Stimulated activated CD4-positive, alpha-beta T cell treated with anti-CD3 and anti-CD28 coated beads, TNF-alpha, amount 100 ng/mL, for 48 hours (primary cell): ENCODE data around the gene BRI3.

ENCODE experiments used
- DNase-seq, 3 donors: peaks; one replicate each; pipeline ENCODE4 v3.0.0-alpha.2; 2020; ENCODE audit warnings: low read depth in 3 of 3

The BRI3 gene

DNA sequence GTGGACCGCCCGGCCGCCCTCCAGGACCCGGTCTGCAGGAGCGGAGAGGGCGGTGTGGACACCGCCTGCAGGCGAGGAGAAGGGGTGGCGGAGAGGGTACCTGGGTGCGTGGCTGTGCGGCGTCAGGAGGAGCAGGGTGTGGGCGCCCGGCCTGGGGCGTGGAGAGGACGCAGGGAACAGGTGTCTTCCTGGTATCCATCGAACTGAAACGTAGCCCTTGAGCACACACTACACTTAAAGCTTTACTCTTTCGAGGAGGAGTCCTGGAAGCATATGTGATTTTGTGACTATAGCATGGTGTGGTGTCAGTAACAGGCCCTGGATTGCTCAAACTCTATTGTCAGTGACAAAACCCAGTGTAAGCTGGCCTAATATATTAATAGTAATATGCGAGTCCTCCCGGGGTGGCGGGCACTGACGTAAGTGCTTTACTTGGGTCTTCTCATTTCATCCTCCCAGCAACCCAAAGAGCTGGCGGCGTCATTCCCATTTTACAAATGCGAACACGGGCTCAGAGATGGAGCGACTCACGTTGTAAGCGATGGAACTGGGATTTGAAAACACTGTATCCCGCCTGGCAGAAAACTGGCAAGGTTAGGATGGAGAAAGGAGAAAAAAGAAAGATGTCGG is 28.9 kb upstream of the BRI3 start:
- DNase-seq: no peak

DNA sequence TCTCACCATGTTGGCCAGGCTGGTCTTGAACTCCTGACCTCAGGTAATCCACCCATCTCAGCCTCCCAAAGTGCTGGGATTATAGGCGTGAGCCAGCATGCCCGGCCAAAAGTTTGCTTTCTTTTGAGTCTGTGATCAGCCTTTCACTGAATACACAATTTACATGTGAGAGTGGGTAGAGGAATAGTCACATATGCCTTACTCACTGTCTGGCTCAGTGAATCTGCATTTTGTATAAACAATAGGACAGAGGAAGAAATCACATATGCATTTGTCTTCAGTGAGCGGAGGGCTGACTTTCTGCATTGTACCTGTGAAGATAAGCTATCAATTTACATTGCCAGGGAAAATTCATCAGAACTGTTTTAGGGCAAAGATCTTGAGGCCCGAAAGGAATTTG is 27.0 kb upstream of the BRI3 start:
- no peak for DNase-seq

DNA sequence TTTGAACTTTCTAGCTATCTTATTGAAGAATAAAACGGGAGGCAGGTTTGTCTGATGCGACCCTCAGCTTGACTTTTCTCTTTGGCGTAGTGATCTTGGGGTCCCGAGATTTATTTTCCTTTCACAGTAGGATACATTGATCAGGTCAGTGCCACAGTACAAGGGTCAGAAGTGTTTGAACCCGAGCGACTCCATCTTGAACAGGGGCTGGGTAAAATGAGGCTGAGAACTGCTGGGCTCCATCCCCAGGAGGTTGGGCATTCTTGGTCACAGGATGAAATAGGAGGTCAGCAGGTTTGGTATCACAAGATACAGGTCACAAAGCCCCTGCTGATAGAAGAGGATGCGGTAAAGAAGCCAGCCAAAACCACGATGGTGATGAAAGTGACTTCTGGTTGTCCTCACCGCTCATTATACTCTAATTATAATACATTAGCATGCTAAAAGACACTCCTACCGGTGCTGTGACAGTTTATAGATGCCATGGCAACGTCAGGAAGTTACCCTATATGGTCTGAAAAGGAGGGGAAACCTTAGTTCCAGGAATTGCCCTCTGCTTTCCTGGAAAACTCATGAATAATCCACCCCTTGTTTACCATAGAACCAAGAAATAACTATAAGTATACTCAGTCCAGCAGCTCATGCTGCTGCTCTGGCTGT is 26.4 kb upstream of the BRI3 start:
- DNase-seq: no peak

DNA sequence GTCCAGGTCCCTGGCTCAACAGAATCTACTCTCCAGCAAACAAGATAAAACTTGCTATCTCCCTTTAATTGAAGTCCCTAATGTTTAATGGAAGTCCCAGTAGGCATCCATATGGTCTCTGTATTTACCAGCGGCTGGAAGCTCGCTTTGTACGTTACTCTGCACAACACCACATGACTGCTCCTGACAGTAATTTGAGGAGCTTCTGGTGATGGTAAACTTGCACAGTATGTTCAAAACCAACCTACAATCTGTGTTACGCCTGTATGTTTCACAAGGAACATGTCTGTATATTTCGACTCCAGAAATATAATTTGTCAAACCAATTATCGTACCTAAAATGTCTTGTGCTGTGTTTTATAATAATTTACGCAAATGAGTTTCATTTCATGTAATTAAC is 25.1 kb upstream of the BRI3 start:
- no peak for DNase-seq

DNA sequence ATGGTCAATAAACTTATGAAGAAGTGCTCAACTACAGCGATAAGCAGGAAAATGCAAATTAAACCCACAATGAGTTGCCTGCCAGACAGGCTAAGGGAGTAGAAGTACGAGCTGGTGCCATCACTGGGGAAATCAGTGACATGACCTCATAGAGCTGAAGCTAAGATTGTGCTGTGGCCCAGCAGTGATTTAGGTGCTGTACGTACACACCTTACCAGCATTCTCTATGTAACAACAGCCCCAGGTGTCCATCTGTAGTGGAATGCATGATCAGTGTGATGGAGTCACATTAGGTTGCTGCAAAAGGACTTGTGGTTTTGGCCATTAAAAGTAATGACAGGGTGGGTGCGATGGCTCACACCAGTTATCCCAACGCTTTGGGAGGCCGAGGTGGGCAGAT is 23.8 kb upstream of the BRI3 start:
- DNase-seq: no peak

DNA sequence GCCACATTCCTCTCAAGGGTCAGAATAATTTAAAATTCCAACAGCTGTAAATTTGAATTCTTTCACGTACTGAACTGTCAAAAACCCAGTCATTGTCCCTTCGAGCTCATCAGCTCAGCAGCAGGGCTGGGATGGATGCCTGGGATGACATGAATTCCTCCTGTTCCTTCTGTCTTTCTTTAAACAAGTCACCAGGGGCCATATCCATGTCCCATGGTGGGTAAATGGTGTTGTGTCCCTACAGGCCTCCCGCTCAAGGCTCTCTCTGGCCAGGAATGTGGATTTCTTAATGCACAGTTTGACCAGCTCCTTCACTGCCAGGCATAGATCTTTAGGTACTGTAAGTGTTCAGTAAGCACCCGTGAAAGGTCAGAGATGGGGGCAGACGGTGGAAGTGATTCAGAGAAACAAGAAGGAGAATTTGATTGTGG is 15.6 kb upstream of the BRI3 start:
- DNase-seq: no peak

DNA sequence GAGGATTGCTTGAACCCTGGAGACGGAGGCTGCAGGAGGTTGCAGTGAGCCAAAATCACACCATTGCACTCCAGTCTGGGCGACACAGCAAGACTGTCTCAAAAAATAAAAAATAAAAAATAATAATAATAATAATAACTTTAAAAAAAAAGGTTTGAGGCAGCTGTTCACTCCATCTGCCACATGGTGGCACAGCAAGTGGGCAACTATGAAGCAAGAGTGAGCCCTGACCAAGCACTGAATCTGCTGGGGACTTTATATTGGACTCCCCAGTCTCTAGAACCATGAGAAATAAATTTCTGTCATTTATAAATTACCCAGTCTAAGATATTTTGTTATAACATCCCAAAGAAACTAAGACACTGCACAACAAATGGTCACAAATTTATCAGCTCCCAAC is 14.6 kb upstream of the BRI3 start:
- no peak for DNase-seq

DNA sequence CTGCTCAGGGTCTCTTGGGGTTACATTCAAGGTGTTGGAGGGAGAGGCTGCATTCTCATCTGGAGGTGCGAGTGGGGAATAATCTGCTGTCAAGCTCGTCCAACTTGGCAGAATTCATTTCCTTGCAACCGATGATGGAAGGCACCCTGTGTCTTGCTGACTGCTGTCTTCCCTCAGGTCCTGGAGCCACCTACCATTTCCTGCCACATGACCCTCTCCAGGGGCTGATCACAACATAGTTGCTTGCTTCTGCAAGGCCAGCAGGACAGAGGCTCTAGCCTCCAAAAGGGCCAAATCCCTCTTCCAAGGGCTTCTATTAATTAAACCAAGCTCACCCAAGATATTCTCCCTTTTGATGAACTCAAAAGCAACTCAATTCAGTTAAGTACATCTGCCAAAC is 14.2 kb upstream of the BRI3 start:
- no peak for DNase-seq

DNA sequence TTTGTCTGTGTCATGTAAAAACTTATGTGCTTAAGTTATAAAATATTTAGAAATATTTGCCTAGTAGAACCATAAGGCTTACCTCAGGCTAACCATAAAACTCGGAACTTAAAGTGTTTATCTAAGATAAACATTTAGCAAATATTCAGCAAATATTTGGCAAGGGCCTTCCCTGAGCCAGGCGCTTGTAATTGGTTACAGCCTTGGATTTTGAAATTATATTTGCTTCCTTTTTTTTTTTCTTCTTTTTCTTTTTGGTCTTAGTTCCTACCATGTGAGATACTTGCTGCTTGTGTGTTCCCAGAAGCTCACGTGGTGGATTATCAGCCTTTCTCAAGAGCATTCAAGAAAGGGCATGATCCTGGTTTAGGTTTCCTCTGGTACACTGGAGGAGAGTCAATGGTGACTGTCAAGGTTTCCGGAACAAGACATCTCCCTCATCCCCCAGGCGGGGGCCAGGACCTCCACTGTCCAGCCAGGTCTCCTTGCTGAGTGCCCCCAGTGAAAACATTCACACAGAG is 5.2 kb upstream of the BRI3 start:
- DNase-seq: no peak

DNA sequence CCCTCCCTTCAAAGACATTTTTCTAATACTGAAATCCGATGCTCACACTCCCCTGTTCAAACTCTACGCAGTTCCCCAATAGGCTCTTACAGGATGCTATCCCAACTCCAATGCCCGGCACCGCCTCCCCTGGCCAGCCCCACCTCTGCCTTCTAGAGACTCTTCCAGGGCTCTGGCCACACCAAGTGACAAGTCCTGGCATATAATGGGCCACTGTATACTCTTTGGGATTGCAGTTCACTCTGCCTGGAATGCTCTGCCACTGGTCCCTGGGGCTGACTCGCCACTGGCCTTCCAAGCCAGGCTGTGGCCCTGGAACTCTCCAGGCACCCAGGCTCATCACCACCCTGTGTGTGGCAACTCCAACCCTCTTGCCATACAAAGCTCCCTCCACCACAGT is 3.1 kb upstream of the BRI3 start:
- no peak for DNase-seq

DNA sequence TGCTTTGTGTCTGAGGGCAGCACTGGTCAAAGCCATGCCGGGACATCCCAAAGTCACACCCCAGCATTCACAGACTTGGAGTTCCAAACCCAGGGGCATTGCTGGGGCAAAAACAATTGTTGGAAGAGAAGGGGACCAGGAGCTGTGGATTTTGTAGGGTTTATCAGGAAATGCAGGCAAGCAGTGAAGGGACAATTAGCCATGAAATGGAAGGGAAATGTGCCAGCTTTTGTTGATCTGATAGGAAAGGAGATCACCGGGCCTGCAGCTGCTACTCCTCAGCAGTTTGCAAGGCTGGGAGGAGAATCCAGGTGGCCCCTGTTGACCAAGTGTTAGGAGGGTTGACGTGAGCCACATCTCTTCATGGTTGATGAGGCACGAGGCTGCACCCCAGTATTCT is 2.5 kb upstream of the BRI3 start:
- DNase-seq: no peak

DNA sequence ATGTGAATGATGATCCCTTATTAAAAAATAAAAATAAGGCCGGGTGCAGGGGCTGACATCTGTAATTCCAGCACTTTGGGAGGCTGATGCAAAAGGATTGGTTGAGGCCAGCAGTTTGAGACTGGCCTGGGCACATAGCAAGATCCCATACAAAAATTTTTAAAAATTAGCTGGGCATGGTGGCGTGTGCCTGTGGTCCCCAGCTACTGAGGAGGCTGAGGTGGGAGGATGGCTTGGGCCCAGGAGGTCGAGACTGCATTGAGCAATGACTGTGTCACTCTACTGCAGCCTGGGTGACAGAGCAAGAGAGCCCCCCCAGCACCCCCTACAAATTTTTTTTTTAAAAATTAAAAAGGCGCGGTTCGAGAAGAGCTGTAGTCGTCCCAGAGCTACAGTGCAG is 1.2 kb upstream of the BRI3 start:
- no peak for DNase-seq

DNA sequence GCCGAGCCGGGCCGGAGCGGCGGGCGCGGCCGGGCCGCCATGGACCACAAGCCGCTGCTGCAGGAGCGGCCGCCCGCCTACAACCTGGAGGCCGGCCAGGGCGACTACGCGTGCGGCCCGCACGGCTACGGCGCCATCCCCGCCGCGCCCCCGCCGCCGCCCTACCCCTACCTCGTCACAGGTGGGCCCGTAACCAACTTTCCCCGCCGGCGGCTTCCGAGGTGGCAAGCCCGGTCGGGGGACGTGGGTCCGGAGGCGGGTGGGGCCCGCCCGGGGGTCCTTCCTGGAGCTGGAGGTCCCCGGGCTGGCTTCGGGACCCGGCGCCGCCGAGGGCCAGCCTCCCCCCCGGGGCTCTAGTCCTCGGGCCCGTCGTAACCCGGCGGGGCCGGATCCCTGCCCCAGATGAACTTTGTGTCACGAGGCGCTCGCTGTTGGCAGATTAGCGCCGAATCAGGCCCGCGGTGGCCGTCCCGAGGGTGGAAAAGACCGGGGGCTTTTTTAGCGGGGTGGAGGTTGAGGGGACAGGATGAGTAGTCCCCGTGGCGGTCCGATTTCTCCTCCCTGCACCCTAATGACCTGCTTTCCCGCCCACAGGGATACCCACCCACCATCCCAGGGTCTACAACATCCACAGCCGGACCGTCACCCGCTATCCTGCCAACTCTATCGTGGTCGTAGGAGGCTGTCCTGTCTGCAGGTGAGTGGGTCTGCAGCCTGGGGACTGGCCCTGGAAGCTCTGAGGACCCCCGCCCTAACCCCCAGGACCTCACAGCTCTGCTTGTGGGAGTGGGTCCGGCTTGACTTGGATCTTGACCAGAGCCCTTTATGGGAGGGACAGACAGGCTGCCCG is 496 bp downstream of the BRI3 start:
- DNase-seq: peak in 1 of 3 donors; percentile 28

DNA sequence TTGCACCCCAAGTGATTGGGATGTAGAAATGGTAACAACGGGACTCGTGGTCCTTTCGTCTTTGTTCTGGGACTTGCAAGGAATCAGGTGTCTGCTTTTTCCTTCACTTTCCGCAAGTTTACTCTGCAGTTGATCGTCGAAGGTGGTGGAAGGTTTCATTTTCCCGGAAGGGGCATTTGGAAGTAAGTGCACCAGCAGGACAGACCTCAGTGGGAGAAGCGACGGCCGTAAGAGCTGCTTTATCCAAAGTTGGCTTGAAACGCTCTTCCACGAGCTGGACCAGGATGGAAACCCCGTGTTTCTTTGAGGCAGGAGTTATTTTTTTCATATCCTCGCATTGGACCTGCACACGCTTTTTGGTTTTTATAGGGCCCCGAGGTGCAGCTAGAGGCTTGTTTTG is 1.2 kb downstream of the BRI3 start:
- DNase-seq: no peak

DNA sequence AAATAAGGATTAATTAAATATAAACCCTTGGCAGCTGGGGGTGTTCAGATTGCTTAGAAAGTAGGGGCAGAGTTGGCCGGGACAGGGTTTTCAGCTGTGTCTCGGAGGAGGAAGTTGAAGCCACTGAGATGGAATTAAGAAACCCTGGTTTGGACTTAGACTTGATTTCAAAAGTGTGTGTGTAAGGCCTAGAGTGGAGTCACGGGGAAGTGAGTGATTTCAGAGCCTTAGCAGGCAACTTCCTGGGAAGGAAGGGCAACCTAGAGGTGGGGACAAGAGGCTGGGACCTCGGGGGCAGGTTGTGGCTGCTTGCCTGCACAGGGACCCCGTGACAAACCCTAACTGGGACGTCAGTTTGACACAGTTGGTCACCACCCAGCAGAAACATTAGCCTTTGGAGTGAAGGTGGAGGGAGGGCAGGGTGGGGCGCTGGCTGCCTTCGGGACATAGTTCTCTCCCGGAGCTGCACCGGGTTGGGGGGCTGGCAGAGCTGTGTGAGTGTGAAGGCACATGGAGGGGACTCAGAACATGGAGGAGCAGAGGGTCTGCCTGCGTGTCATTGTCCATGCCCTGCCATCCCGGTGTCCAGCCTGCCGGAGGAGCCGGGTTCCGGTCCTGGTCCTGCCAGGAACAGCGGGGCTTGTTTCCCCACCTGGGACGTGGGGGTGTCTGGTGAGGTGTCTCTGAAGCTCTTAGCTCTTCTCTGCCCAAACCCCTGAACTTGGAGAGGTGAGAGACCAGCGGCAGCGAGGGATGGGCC is 1.8 kb downstream of the BRI3 start:
- DNase-seq: no peak

DNA sequence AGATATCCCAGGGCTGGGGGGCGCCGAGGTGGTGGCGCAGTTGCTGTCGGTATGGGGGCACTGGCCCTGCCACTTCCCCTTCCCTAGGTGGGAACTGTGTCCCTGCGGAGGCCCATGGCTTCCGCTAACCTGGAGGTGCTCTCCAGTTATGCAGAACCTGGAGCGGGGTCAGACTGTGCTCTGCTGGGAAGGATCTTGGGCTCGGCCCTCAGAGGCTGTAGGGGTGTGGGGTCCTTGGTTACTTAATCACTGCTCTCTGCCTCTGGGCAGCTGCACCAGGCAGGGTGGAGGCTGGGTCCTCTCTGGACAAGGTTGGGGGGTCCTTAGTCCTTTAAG is 2.4 kb downstream of the BRI3 start:
- DNase-seq: no peak

DNA sequence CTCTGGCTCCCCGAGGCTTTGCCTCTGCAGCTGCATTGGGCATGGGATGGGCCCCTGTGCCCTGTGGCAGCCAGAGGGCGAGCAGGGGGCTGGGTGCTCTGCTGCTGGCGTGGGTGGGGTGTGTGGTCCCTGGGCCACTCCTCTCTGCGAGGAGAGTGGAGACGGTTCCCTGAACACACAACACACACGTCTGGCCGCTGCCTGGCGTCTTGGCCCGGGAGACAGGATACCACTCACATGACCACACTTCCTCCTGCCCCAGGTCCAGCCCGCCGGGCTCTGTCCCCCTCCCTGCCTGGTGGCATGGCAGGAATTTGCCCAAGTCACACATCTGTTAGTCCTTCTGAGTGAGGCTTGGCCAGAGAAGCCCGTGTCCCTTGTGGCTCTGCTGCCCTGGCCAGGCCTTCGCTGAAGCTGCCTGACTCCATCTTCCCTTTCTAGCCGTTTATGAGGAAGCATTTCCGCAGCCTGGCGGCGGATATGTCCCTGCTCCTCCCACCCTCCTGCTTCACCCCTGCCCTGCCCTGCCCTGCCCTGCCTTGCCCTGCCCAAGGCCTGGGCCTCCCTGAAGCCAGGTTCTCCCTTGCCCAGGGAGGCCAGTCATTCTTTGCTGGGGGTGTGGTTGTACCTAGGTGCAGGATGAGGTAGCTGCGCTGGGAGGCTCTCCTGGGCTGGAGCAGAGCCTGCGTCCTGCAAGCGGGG is 3.0 kb downstream of the BRI3 start:
- DNase-seq: no peak

DNA sequence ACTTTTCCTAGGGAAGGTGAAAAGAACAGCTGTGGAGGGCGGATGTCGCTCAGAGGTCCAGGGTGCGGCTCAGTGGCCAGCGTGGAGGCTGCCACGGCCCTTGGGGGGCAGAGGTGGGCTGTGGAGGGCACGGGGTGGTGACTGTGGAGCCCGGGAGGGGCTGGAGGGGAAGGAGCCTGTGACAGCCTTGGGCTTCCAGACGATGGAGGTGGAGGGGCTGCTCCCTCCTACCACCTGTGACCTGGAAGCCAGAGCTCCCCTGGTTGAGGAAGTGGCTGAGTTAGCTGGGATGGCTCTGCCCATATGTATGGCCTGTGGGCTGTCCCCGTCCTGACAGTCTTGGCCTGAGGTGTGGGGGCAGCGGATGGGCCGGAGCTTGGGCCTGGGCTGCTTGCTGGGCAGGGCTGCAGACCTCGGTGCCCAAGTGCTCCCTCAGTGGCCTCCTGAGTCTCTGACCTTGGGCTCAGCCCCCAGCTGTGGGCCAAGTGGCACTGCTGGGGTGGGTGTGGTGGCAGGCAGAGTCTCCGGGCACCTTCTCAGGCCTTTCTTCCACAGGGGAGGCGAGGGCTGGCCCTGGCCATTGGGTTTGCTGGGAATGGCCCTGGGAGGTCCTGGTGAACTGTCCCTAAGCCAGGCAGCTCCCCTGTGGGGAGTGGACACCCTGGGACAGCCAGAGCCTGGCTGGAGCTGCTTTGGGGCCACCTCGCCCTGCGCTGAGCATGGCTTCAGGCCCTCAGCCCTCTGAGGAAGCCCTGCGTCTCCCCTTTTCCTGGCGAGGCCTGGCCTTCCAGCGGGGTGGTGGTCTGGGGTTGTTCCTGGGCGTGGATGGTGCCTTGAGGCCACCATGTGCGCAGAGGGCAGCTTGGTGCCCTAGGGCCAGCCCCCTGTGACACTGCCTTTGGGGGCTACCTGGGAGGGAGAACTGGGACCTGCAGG is 3.9 kb downstream of the BRI3 start:
- DNase-seq: no peak

DNA sequence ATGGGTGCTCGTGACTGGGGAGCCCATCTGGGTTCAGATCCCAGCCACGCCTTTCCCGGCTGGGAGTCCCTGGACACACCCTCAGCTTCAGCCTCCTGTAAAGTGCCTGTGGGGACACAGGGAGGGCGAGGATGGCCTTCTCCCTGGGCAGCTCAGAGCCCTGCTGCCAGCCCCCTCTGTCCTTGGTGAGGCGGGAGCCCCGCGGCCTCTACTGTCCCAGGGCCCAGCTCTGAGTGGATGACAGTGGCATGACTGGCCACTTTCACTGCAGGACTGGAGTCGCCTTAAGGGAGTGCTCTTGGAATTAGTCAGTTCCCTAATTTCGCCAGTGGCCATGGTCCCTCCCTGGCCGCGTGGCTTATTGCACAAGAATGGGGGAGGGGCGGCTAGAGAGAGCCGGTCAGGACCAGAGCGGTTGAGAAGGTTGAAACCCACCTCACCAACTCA is 4.6 kb downstream of the BRI3 start:
- no peak for DNase-seq

DNA sequence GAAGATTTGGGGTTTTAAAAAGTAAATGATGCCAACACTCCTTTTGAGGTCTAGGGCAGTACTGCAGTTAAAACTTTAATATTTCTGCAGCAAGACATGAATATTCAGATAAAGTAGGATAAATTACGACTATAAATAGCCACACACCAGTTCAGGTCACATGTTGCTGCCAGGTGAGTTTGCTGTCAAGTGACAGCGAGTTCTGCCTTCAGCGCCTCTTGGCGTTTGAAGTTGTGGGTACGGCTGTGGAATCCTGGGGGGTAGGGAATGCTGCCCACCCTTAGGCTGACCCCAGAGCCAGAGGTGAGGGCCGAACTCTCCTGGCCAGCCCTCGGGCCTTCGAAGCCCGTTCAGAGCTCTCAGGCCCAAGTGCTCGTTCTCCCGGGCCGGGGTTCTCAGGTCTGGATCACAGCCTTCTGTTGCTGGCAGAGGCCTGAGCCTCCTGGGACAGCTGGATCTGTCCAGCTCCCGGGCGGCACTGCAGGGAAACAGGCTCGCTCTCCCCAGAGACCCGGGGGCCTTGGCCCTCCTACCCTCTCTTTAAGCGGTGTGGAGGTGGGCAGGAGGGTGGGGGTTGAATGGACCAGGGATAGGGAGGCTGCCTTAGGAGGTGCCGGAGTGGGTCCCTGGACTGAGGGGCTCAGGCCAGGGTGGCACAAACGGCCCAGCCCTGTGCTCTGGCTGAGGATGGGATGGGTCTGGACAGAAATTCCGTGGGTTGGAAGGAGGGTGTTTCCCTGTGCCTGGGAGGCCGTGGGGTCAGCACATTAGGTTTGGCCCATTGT is 5.4 kb downstream of the BRI3 start:
- no peak for DNase-seq
